Astrocyte (in vitro differentiated cells and primary cell): Measurements from ENCODE around the gene SRRM1.

Experiments
- EZH2 ChIP-seq: IDR thresholded peaks from 2 replicates; pipeline ENCODE4 v1.6.1; 2012; ENCODE audit warnings: mild to moderate bottlenecking, low read length, inconsistent platforms; ENCODE audit not compliant: insufficient read depth
- TF ChIP-seq, protein P1 (sequence below): IDR thresholded peaks from 2 replicates; pipeline ENCODE4 v1.5.1; 2011; ENCODE audit warnings: low read depth, mild to moderate bottlenecking, inconsistent platforms, low read length, moderate library complexity; ENCODE audit not compliant: insufficient read depth

GRCh38 chr1:24709791-24710441 lies 66.8 kb downstream of the SRRM1 start:
- TF ChIP-seq, protein P1, sequence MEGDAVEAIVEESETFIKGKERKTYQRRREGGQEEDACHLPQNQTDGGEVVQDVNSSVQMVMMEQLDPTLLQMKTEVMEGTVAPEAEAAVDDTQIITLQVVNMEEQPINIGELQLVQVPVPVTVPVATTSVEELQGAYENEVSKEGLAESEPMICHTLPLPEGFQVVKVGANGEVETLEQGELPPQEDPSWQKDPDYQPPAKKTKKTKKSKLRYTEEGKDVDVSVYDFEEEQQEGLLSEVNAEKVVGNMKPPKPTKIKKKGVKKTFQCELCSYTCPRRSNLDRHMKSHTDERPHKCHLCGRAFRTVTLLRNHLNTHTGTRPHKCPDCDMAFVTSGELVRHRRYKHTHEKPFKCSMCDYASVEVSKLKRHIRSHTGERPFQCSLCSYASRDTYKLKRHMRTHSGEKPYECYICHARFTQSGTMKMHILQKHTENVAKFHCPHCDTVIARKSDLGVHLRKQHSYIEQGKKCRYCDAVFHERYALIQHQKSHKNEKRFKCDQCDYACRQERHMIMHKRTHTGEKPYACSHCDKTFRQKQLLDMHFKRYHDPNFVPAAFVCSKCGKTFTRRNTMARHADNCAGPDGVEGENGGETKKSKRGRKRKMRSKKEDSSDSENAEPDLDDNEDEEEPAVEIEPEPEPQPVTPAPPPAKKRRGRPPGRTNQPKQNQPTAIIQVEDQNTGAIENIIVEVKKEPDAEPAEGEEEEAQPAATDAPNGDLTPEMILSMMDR = no peak
- no peak for TF ChIP-seq EZH2
